ENCODE measurements around the gene TMEM132D.

TMEM132D gene

DNA sequence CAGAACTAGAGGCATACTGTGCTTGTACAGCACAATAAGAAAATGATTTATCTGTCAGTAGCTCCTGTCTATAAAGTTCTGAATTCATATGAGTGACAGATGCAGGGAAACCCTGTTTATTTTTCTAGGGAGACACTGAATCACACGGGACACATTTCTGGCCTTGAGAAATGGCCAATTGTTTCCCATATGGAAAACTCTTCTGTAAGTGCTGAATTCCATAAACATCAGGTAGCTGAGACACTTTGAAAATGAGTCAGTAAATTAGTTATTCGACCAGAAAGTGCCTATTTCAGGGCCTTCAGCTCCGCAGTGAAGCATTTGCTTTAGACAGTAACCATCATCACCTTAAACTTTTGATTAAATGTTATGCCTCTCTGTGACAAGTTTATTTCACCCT lies 184.4 kb downstream of the TMEM132D start:
- no peak for DNase-seq

DNA sequence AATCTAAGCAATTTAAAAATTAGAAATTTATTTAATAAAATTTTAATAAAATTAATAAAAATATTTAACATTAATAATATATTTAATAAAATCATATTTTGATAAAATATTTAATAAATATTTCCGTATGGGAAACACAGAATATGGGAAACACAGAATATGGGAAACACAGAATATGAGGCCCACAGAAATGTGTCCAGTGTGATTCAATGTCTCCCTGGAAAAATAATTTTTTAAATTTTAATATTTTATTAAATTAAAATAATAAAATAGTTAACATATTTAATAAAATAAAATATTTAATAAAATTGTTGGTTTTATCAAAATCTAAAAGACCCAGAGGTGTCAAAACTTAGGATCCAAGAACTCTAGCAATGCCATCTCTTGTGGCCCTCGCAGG lies 186.4 kb downstream of the TMEM132D start:
- DNase-seq, result no peak

DNA sequence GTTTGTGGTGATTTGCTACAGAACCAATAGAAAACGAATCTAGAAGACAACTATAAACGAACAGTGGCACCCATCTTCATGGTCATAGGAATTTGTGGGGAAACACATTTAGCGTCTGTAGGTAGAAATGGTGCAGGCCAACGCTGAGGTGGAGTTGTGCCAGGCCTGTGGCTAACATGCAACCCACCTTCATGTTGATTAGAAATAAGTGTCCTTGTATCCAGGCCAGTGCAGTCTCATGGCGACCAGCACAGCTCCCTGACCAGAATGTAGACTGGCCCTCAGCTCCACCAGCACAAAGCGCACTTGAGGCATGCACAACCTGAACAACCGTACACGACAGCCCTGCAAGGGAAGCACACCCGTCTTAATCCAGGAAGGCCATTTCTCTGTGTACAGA lies 187.0 kb downstream of the TMEM132D start:
- DNase-seq, result no peak

DNA sequence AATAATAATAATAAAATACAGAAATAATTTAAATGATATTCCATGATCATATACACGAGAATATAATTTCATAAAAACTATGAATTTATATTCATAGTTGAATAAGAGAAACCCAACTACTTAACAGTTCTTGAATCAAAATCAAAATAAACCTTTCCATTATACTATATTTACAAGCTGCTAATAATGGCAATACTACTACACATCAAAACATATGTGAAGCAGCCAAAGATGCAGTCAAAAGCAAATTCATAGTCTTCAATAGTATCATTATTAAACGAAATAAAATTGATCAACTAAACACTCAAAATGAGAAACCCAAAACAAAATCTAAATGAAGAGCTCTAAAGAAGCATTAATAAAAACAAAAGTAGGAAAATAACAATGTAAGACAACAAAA lies 197.1 kb downstream of the TMEM132D start:
- no peak for DNase-seq

DNA sequence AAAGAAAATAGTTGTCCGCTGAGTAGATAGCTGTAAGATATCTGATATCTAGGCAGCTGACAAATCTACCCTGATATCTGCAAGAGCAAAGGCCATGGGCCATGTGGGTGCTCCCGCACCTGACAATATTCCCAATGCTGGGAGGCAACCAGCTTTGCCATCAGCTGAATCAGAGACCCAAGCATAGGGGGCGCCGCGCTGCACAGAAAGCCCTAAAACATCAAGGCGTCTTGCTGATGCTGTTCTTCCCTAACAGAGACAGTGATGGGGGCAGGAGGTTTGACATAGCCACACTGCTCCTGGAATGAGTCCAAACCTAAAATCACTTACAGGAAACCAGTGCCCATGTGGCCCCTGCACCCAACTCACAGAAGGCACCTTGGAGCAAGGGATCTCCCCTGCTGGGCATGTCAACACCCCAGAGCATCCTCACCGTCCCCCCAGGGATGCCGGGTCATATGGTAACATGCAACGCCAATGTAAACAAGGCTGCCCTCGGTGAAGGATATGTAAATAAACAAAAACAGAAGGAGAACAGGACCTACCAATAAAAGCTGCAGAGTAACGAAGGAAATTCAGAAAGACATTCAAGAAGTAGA lies 199.5 kb downstream of the TMEM132D start:
- no peak for DNase-seq

DNA sequence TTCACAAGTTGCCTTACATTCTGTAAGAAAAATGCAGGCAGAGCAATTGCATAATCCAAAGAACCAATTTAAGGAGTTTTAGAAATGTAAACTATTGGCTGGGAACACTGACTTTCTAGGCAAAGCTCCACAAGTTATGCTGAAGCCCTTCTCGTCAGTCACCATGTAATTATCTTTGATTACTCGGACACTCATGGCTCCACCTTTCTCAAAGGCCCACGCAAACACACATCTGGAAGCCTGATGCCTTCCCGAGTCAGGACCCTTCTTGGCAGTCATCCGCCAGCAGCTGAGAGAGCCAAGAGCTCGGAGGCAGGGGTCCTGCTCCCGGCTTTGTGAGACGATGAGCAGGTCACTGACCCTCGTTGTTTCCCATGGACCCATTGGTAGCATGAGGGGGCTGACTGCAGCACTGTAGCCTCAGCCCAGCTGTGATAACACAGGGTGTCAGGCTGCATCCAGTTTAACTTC lies 202.2 kb downstream of the TMEM132D start:
- no peak for DNase-seq

DNA sequence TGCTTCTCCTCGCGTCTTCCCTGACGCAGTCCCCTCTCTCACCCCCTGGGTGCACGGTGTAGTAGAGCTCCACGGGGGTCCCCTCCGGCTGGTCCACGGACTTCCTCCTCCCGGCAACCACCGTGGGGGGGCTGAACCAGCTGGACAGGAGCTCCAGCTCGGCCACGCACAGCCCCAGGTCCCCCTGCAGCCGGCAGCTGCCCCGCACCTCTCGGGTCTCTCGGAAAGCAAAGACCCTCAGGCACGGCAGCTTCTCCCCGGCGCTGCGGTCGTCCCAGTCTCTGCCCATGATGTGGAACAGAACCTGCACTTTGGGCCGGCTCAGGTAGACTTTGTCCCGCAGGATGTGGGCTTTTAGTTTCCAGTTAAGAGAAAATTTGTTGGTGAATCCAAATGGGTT lies 203.8 kb downstream of the TMEM132D start:
- no peak for DNase-seq

DNA sequence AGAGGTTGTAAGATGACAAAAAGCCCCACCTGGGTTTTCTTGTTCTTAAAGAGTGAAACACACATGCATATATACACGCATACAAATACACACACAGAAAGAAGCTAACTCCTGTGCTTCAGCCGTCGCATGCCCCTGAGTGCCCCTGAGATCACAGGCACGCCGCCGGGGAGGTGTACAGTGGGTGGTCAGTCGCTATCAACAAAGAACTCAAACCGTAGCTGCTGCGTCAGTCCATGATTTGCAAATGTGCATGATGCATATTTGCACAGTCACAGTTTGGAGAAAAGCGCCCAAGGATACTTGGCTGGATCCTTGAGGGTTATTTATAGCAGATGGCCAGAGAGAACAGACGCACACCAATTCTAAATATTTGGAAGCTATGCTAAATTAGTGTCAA lies 206.9 kb downstream of the TMEM132D start:
- DNase-seq, result no peak

DNA sequence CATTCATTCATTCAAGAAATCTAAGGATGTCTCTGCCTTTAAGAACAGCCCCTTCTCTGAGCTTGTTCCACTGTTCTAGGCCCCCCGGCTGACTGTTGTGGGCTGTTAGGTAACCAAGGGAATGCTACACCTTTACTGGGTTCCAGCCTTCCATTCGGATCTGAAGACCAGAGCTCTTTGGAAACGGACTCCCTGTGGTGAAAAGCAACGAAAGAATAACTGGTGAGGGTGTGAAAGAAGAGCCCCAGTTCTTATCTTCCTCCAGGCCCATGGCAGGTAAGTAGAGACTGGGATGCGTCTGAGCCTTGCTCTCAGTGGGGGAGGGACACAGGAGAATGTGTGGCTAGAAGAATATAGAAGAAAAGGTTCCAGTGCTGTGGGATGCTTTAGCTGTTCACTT lies 207.4 kb downstream of the TMEM132D start:
- no peak for DNase-seq

DNA sequence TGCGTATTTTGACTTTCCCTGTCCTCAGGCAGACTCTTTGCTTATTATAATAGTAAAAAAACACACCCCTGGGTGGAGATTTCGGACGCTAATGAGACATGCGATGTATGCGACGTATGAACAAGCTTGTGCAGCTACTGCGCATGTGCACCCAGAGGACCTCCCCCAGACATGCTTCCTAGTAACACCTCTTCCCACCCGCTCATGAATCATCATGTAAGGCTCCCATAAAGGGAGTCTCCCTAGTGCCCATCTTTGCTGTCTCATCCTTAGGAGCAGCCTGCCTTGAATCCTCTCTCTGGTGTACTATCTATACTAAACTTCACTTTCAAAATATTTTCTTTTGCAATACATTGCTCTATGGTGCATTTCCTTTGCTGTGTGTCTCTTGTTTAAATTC lies 210.1 kb downstream of the TMEM132D start:
- DNase-seq, result no peak

DNA sequence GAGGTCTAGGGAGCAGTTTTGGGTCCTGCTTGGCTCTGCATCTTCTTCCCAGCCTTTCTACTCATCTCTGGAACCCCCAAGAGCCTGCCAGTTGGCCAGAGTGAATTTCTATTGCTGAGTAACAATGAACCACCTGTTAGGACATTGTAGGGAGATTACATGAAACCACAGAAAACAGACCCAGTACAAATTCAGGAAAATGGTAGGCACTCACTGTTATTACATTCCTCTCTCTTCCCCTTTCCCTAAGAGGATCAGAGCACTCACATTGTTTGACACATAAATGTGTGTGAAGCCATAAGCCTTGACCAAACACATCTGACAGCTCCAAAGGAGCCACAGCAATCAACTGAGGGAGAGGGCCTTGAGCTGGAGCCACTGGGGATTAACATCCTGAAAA lies 216.1 kb downstream of the TMEM132D start:
- DNase-seq, result no peak

DNA sequence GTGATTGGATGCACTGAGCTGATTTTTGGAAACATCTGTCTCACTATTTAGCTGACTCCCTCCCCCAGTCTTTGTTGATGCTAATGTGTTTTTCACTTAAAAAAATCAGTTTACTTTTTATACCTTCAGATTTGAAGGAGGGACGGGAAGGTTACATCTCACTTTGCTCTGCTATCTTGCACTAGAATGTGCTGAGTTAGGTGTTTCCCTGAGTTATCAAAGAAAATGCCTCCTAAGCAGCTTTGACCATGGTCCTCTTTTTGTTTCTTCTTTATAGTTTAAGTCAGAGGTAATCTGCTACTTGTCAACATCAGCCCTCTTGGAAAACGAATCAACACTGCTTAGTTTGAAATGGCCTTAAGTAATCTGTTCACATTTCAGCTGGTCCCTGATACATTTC lies 222.0 kb downstream of the TMEM132D start:
- DNase-seq, result no peak

DNA sequence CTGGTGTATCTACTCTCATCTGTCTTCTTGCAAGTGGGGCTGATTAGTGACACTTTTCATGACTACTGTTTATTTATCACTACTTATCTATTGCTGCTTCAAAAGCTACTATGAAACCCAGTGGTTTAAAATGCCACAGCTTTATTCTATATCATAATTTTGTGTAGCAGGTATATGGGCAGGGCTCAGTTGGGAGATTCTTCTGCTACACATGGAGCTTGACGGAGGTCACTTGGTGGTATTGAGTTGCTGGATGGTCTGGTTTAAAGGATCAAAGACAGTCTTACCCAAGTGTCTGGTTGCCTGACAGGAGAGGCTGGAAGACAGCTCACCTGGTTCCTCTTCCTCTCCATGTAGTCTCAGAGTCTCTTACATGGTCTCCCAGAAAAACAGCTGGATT lies 222.7 kb downstream of the TMEM132D start:
- DNase-seq, result no peak

DNA sequence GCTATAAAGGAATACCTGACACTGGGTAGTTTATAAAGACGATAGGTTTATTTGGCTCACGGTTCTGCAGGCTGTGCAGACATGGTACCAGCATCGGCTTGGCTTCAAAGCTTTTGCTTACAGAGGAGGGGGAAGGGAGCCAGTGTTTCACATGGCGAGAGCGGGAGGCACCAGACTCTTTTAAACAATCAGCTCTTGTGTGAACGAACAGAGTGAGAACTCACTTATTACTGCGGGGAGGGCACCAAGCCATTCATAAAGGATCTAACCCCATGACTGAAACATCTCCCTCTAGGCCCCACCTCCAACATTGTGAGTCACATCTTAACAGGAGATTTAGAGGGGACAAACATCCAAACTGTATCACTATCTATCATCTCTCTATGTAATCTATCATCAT lies 227.4 kb downstream of the TMEM132D start:
- DNase-seq, result no peak

DNA sequence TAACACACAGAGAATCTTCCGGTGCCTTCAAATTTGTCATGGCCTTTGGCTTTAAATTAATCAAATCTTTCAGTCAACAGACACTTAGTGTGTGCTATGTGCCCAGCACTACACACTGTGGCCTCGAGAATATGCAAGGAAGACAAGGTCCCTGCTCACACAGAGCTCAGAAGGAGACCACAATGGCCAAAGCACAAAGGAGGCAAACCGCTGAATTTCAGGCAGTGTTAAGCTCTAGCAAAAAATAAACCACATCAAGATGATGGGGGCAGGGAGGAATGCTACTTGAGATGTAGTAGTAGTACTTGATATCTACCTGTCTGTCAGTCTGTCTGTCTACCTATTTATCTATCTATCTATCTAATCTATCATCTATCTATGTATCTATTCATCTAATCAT lies 227.9 kb downstream of the TMEM132D start:
- DNase-seq, result no peak

DNA sequence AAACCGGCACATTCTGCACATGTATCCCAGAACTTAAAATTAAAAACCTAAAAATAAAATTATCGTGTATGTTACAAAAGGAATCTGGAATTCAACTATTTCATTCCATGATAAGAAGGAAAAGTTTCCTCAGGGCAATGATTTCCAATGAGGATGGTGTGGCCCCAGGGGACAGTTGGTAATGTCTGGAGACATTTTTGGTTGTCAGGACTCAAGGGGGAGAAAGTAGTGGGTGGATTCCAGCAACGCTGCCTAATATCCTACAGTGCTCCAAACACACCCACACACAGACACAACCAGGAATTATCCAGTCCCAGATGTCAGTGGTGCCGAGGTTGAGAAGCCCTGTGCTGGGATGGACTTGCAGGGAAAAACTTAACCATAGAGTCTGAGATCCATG lies 228.3 kb downstream of the TMEM132D start:
- DNase-seq, result no peak

DNA sequence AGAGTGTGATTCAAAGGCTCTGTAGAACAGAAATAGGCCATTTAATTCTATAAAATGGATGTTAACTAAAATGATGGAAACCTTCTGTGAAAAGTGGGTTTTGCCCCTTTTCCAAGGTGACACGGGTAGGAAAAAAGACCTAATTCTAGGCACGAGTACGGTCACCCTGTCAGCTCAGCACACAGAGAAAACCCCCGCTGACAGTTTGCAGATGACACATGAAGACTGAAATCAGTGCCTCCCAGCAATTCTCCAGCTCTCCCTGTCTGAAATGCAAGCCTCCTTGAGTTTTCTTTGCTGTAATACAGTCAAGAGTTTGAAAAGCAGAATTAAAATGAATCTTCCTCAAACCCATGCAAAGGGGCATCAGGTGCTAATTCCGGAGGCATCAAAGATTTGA lies 230.0 kb downstream of the TMEM132D start:
- DNase-seq, result no peak

DNA sequence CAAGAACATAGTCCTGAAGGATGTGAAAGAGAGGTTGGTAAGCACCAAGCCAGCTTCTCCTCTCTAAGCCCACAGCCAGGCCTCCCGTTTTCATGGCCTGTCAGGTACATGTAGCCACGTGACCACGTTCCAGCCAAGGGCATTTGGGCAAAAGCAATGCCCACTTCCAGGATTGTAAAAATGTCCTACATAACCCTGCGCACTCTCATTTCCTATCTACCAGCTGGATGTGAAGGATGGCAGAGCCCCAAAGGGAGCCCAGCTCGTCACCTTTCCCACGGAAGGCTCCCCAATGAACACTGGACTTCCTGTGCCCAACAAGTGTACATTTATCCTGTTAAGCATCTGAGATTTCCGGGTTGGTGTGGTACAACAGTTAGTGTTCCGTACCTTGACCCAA lies 231.7 kb downstream of the TMEM132D start:
- no peak for DNase-seq

DNA sequence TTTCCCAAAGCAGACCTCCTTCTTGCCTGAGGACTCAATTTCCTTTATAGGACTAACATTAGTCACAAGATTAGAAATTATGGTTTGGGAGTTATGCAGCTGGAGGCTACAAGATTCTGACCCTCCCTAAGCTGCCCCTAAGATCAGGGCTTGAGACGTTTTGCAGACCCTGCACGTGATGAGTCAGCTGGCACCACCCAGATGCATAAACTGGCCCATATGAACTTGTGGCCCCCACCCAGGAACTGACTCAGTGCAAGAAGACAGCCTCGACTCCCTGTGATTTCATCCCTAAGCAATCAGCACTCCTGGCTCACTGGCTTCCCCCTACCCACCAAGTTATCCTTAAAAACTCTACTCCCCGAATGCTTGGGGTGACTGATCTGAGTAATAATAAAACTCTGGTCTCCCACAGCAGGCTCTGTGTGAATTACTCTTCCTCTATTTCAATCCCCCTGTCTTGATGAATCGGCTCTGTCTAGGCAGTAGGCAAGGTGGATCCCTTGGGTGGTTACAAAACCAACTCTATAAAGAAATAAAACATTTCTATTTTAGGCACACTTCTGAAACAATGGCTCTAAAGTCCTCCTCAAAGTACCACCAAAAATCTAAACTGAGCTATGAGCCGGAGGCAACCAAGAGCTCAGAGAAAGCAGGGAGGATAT lies 233.4 kb downstream of the TMEM132D start:
- DNase-seq, result no peak

DNA sequence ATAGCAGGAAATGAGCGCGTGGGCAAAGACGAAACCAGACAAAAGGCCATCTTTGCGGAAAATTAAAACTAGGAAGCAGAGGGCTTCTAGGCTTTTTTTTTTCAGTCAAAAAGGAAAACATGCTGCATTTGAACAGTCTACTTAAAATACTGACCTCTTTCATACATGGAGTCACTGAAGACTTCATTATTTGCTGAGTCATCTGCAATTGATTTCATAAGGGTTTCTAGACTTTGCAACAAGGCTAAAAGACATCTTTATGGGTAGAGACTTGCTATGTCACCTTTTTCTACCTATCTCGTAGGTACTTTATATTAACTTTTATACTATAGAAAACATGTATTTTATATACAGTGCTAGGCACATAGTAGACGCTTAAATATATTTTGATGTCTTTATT lies 238.4 kb downstream of the TMEM132D start:
- DNase-seq, result no peak

DNA sequence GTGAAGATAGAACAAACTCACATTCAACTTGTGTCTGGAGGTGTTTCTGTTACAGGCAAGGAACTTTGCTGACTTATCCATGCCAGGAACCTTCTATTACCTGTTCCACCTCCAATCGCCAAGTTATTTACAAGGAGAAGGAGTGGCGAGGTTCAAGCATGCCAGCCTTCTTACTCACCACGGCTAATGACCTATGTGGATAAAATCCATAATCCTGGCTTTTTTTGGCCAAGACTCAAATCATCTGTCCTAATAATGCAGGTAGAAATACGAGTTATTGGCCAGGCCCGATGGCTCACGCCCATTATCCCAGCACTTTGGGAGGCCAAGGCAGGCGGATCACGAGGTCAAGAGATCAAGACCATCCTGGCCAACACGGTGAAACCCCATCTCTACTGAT lies 241.6 kb downstream of the TMEM132D start:
- no peak for DNase-seq

DNA sequence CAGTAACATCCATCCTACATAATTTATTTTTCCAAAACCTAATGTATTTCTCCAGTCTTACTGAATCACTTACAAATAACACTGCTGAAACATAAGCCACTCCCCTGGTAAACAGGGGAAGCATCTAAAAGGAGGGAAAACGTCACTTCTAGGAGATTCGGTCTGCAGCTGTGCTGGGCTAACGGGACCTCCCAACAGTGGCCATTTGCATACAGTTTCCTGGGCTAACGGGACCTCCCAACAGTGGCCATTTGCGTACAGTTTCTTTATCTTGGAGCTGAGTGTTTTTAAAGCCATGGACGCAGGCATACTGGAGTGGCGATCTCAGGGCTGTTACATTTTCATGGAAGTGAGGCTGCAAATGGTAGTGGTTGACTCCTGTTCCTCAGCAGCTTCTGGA lies 242.9 kb downstream of the TMEM132D start:
- DNase-seq, result no peak

DNA sequence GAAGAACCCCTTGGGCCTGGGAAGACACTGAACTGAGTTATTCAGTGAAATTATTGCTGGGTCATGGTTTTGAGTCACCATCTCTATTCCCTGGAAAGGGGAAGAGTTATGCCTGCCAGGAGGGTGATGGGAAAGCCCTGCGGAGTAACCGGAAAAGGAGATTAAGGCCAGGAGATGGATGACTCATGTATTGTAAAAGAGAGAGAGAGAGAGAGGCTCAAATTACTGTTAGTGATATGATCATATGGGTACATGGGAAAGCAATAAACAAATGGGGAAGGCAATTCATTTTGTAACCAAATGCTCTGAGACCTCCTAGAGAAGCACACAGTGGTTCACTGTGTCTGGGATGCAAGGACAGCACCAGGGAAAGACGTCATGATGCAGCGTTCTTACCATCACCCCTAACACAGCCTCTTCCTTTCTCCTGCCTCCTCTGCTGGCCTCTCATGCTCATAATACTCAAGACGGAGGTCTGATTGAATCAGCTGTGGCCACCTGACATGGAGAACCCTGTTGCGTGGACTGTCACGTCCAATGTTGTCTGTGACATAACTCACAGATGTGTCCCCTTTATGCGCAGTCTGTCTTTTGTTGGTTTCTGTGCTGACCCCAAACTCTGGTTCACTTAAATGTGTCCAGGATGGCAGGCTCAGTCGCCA lies 243.7 kb downstream of the TMEM132D start:
- no peak for DNase-seq

DNA sequence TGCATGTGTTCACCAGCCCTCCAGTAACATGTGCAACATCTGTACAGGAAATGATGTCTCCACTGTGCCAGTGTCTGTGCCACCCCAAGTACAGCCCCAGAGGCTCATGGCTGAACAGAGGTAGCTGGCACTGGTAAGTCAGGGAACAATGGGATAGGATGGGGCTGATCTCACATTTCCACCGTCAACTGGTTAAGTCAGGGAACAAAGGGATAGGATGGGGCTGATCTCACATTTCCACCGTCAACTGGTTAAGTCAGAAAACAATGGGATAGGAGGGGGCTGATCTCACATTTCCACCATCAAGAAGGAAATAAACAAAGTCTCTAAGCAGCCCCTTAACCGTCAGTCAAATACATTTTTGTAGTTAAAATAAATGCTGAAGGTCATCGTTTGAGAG lies 246.6 kb downstream of the TMEM132D start:
- DNase-seq, result no peak

DNA sequence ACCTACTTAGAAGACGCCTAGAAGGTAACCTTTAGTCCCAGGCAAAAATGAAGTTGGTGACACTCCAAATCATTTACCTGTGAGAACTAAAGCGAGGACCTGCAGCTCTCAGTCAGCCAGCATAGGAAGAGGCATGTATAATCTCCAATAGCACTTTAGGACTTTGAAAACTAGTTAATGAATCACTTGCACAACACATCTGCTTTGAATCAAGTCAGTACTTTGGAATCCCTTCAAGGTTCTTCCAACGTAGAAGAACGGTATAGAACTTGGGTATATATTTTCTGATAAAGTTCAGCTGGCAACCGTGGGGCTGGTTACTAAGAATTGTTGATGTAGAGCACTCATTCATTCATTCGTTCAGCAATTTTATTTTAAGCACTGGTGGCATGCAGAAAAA lies 251.9 kb downstream of the TMEM132D start:
- DNase-seq, result no peak

Measured in NCI-H226 (cell line).